NCI-H345 treated with DMSO at 0.1 percent for 48 hours (cell line): ENCODE data around the gene NKAIN2.
"Not testable (repeated sequence)": the region's sequence is repeated elsewhere in the genome, so short reads cannot be mapped to it uniquely, and the experiment has no call there.

Experiments
- DNase-seq: peaks from one replicate; lab custom pipeline; 2025; ENCODE audit not compliant: unreplicated experiment; lab: John Stamatoyannopoulos, UW

NKAIN2 gene

DNA sequence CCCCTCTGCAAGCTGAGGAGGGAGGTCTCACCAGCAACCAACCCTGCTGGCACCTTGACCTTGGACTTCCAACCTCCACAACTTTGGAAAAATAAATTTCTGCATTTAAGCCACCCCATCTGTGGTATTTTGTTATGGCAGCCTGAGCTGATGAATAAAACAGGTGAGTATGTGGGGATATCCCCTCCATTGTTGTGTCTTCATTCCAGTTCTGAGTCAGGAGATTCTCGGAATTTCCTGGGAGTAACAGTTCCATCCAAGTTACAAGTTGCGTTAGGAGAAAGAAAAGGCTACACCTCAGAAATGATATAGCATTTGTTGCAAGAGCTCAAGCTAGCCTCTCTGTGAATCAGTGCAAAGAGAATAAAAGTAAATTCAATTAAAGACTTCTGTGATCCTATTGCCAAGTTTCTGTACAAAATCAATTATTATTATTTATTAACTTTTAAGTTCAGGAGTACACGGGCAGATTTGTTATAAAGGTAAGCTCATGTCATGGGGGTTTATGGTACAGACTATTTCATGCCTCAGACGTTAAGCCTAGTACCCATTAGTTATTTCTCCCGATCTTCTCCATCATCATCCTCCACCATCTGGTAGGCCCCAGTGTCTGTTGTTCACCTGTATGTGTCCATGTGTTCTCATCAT lies 153.0 kb downstream of the NKAIN2 start:
- DNase-seq, result no peak

DNA sequence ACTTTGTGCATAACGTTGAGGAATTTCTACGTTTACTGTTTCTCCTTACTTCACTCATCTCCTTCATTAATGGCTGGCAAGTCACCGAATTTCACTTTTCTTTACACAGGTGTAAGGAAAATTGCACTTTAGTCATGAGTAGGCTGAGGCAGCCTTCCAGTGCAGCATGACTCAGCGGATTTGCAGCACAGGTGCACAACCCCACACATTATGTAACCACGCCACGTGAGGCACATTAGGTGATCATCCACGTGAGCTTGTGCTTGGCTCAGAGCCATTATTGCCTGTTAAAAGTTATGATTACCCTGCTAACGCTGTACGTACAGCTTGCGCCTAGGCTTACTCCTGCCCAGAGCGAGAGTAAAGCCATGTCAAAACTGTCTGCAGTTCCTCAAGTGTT lies 158.8 kb downstream of the NKAIN2 start:
- DNase-seq, result peak; percentile 56

DNA sequence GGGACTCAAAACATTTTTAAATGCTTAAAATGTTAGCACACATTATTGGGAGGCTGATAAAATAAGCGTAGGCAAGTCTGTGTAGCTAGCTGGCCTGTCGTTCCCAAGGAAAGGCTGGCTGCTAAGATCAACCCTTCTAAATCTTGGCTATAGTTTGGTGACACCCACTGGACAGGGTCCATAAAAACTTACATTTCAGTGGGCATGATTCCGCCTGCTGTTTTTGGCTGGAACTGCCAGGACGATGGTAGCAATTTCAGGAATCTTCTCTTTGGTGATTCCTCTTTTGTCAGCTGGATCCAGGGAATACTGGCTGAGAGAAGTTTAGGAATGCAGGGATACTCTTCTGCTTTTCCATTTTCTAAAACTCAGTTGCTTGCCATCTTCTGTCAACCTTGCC lies 162.2 kb downstream of the NKAIN2 start:
- no peak for DNase-seq

DNA sequence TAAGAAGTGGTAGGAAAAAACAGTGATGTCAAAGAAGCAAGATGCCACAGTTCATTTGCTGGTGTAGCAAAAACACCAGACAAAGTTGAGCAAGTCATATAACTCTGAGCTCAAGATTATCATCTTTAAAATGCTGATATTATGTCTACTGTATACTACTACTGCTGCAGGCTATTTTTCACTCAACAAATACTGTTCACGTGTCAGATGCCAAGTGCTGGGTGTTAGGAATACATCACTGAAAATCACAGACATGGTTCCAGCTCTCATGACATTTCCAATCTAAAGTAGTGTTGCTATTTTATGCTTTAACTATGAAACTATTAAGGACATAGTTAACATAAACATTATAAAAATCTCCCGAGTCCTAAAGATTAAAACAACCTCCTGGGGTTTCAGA lies 163.0 kb downstream of the NKAIN2 start:
- DNase-seq, result no peak

DNA sequence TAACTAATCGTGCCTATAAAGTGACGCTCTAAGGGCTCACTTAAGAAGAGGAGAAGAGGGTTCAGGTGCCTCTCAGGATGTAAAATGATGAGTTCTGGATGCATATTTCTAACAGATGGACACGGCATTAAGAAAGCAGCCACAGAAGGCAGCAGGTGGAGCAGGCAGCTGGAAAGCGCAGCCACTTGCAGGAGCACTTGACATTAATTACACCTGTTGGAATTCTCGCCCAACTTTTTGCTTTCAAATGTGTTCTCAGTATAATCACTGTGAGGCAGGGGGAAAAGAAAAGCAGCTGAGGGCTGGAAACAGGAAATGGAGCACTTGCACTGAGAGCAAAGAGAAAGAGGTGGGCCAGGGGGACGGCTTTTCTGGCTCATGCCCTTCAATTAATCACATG lies 164.2 kb downstream of the NKAIN2 start:
- DNase-seq, result peak; percentile 97

DNA sequence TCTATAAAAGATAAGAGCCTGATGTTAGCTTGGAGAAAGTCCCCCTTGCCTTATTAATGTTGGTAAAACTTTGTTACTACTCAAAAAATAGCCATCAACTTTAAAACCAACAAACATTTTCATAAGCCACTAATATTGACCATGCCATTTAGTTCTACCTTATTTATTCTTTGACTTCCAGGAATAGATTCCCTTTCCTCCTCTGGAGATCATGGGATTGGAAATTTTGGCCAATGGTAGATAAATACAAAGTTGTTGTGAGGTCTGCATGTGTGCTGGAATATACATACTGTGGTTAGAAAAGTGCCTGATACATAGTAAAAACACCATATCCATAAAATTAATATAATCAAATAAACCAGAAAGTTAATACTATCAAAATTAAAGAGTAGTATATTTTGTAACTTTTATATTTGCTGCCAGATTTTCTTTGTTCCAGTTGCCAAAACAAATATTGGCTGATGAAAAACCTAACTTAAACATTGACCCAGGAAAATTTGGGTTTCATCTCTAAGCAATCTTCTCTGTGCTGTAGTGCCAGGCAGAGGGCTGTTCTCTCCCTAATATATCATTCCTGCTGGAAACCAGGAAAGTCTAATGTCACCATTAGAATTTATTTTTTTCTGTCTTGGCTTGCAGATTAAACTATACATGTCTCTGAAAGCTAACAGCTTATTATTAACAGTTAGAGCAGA lies 169.1 kb downstream of the NKAIN2 start:
- no peak for DNase-seq

DNA sequence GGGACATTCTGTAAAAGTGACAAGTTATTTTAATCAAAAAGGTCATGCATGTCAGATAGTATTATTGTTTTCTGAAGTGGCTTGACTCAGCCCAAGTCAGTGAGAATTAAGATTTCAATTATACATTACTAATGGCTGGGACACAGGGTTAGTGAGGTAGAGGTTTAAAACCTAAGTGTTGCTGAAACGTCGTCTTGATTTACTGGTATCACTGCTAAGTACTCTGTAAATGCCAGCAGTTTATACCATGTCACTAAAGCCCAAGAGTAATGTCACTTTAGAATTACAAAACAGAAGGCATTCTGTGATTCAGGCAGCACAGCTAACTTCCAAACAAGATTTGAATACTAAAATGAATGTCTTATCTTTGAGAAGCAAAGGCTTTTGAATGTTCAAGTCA lies 176.6 kb downstream of the NKAIN2 start:
- no peak for DNase-seq

DNA sequence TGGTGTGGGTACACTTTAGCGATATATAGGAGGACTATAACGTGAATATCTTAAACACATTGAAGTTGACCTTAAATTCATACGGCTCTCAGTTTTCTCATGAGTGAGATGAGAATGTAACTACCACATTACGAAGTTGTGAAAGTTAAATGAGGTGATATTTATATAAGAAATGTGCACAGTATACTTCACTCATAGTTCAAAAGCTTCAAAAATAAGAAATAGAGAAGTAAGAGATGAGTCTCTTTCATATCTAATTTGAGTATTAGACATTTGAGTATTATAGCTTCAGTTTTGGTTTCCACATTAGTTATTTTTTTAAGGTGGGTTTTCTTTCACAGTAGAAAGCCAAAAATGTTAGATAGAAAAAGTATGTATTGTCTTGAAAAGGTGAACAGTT lies 183.3 kb downstream of the NKAIN2 start:
- DNase-seq, result no peak

DNA sequence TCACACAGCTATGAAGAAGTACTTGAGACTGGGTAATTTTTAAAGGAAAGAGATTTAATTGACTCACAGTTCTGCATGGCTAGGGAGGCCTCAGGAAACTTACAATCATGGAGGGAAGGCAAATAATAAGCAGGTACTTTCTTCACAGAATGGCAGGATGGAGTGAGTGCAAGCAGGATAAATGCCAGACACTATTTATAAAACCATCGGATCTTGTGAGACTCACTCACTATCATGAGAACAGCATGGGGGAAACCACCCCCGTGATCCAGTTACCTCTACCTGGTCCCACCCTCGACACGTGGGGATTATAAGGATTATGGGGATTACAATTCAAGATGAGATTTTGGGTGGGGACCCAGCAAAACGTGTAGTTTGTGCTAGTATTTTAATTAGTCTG lies 186.3 kb downstream of the NKAIN2 start:
- not testable (repeated sequence) for DNase-seq

DNA sequence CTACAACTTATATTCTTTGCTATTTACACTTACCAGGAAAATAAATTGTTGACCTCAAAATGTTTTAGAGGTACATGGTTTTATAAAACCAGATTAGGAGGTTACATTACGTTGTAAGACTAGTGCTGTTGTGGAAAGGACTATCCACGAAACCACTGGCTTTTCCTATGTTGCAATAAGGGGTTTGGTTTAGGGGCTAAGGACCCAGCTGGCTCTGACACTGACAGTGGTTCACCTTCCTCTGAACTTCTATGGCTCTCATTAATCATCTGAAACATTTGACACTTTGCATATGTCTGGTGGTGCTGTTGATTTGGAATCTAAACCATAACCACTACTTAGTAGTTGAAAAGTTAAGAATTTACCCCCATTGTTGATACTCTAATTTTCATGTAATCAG lies 186.7 kb downstream of the NKAIN2 start:
- no peak for DNase-seq

DNA sequence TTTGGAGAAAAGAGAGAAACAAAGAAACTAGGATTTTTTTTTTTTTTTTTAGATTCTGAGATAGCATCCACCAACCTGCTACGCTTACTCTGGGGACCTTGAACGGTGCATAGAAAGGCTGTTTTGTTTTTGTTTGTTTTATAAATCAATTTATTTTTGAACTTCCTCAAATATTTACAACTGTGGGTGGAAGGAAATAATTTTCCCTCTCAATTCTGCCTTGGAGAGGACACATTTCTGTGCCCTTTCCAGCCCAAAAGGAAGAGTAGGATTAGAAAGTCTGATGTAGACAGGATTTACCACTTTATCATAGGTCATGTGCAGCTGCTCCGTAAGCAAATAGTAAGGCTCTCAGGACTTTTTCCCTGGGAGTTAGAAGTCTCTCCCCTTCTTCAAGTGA lies 190.5 kb downstream of the NKAIN2 start:
- DNase-seq, result no peak

DNA sequence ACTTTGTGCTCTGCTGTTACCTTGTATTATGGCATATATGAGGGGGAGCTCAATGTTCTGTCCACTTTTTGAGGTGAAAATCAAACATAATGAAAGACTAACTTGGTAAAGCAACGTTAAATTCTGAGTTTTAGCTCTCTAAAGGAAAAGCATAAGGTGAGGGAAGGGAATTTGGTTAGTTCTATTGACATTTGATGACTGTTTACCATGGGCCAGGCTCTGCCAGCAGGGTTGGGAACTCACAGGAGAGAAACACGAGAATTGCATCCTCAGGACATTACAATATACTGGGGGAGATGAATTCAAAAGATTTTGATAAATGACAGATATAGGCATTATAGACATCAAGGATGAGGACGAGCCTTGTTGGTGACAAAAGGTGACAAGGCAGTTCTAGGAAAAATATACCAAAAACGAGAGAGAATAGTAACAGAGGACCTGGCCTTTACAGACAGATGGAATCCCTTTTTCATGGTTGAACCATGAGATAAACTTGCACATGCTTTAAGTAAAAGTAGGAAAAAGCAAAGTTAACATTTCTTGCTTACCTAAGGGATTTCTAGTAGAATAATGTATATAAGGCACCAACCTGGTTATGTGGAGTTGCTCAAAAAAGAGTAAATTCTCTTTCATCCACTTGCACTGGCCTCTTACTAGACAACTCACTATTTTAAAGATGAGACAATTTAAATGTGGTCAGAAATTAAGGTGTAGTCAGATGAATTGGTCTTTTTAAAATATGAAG lies 191.4 kb downstream of the NKAIN2 start:
- no peak for DNase-seq

DNA sequence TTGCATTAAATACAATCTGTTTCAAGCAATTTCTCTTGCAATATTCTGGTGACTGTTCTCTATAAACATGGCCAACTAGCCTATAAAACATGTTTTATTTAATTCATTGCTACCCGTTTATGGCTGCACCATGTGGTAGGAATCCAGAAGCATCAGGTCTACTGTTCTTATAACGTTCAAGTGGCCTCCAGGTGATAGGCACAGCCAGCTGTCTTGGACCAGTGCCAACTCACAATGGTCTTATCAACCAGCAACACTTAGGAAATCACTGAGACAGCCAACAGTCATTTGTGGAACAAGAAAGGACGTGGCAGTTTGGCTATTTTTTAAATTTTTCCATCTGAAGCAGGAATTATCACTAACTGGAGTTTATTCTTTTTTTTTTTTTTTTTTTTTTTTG lies 193.6 kb downstream of the NKAIN2 start:
- DNase-seq, result peak; percentile 95

DNA sequence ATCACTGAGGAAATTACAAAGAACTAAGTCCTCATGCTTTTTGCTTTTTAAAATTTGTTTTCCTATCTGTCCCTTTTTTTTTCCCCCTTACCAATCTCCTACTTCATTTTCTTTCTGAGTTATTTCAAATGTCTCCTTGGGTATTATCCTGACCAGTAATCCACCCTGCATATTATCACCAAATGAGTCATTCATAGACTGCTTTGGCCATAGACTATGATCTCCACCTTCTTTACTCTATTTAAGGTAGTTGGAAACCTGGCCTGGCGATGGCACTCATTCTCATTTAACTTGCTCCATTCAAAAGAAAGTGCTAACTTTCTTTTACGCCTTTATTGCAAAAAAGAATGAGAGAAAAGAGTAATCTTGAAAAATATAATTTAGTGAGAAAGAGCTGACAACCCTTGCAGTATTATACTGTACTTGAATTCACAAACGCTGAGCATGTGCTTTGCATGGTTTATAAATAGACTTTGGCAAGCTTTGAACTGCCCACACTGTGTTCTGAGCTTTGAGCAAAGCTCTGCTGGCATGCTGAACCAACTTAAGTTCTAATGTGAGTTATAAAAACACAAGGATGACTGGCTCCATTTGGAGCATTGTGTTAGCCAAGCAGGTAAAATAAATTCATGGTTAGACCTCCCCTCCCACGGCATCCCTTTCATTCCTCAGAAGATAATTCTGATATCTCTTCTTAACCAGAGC lies 198.9 kb downstream of the NKAIN2 start:
- DNase-seq, result no peak

DNA sequence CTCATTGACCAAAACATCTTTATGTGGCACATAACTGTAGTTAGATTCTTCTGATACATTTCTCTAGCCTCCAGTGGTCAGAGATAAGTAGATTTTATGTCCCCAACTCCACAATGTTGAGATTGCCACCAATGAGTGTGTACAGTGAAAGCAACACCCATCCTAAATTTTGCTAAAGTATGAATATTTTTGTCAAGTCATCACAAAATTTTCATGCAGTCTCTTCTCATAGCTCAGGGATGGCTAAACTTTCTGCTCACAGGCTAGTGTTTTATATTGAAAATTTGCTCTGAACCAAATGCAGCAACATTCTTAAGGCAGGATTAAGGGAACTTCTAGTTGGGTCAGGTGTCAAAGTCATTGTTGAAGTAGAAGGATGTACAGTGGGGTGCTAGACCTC lies 203.6 kb downstream of the NKAIN2 start:
- no peak for DNase-seq

DNA sequence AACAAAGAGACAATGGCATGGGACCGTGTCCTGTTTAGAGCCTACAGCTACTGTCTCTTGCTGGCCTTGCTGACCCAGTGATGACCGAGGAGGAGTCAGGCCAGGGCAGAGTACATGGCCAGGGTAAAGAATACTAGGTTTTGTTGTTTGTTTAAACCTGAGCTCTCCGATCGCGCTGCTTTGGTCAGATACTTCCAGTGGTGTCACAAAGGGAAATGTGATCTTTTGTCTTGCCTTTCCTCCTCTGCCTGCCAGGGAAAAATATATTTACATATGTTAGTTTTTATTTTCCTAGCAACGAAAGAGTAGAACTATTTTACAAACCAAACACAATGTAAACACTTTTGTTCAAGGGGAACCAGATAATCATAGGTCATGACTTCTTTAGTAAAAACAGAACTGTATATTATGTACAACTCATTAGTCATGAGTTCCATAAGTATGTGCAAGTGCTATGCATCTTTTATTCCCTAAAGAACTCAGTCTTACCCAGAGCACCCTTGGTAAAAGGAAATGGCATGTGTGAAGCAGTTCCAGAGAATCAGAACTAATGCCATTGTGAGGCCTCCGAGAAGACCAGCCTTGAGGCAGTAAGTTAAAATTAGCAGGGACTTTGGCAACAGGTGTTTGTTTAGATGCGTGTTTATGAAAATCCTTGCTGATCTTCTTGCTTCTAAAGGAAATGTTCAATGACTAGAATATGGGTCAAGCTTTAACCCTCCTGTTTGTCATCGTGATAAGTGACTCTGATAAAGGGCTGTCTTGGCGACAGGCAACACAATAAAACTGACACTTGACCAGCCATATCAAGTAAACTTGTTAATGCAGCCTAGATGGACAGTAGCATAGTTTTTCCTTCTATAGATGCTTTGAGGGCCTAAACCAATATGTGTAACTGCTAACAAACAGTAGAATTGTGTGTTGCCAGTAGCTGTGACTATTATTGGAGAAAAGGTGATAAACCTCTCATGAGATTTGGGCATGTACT lies 204.6 kb downstream of the NKAIN2 start:
- DNase-seq, result peak; percentile 35

DNA sequence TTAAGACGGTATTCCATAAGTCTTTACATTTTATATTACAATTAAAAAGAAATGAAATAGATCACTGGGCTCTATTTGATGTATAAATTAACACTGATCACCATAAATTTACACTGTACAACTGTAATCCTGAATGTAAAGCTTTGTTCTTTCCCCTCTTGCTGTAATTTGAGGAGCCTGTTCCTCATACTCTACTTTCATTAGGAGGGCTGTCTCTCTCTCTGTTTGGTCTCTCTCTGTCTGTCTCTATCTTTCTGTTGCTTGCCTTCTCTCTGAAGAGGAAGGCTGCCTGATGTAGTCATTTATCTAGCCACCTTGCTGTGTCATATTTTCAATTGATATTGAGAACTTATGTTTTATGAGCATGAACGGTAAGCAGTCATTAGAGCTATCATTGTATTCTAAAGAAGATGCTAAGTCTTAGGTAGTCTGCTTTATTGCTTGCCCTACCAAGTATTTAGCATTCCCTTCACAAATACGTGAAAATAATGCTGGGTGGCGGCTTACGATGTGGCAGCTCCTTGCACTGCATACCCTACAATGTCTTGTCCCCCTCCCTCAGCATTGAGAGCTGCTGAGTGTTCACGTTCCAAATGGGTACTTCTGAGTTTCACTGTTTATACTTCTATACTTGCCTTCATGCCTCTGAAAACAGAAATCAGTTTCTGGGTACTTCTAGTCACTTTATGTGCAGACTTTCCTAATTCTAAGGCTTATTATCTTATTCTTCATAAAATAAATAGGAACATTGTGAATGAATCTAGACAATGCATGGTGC lies 205.5 kb downstream of the NKAIN2 start:
- DNase-seq, result no peak

DNA sequence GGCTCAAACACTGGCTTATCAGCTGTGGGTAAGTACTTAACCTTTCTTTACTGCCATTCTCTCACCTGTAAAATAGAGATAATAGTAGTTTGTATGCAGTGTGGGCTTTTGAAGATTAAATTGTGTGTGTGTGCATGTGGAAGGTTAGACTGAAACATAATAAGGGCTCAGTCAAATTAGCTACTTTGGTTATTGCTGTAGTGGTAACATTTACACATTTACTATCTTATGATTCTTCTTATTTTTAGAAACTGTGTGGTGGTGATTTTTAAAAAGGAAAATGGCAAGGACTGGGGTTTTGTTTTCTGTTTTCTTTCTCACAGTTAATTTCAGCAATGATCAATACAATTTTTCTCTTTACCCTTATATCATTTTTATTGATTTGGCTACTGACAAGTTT lies 206.9 kb downstream of the NKAIN2 start:
- DNase-seq, result no peak

DNA sequence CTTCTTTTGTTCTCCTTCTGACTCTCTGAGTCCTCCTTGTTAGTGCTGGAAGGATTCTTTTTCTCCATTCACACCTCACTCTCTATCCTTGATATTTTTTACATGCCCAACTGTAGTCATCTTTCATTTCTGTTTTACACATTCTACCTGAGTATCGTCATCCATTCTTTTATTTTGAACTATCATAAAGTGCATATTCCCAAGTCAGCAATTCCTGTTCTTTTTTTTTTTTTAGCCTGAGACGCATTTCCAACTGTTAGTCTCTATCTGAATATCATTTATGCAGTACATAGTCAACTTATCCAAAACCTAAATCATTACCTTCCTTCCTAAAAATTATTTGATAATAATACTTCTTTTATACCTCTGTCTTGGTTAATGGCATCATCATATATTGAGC lies 207.5 kb downstream of the NKAIN2 start:
- no peak for DNase-seq

DNA sequence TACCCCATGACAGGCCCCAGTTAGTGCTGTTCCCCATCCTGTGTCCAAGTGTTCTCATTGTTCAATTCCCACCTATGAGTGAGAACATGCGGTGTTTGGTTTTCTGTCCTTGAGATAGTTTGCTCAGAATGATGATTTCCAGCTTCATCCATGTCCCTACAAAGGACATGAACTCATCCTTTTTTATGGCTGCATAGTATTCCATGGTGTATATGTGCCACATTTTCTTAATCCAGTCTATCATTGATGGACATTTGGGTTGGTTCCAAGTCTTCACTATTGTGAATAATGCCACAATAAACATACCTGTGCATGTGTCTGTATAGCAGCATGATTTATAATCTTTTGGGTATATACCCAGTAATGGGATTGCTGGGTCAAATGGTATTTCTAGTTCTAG lies 218.4 kb downstream of the NKAIN2 start:
- DNase-seq, result not testable (repeated sequence)
